Nephron (organoid): ENCODE results near the gene TSPAN5.
"Not testable (repeated sequence)": the region's sequence is repeated elsewhere in the genome, so short reads cannot be mapped to it uniquely, and the experiment has no call there.

Source experiments
- H3K27ac Mint-ChIP-seq, 3 experiments: 2 replicates each; pipeline ENCODE4 v1.8.0; 2020; ENCODE audit warnings: mixed read lengths in 3 of 3, mild to moderate bottlenecking in 2 of 3, moderate library complexity in 1 of 3
- H3K27me3 Mint-ChIP-seq: 2 replicates; pipeline ENCODE4 v1.8.0; 2021; ENCODE audit warnings: low read depth, mild to moderate bottlenecking, moderate library complexity, mixed read lengths
- H3K36me3 Mint-ChIP-seq: 2 replicates; pipeline ENCODE4 v1.8.0; 2020; ENCODE audit warnings: low read depth, mixed read lengths
- H3K4me1 Mint-ChIP-seq: 2 replicates; pipeline ENCODE4 v1.8.0; 2020; ENCODE audit warnings: mixed read lengths
- H3K4me3 Mint-ChIP-seq, 3 experiments: 2 replicates each; pipeline ENCODE4 v1.8.0; 2020; ENCODE audit warnings: mild to moderate bottlenecking in 3 of 3, mixed read lengths in 3 of 3, moderate library complexity in 2 of 3
- H3K9me3 Mint-ChIP-seq: 2 replicates; pipeline ENCODE4 v1.8.0; 2020; ENCODE audit warnings: mixed read lengths
- CTCF ChIP-seq, 3 experiments: fragments of 200-600 bp; sonication (generic); IDR thresholded peaks; one replicate each; pipeline ENCODE4 v1.5.0; 2021; ENCODE audit warnings: antibody characterized with exemption in 3 of 3; ENCODE audit not compliant: unreplicated experiment in 3 of 3

Gene TSPAN5

GRCh38 chr4:98658287-98659105, at the start of gene TSPAN5:
Gene TSPAN5 (minus strand): TSS chr4:98658611.
- Mint-ChIP-seq H3K4me3 (peak within 1 kb of the TSS; percentile 86 to 93 (median 90)), H3K36me3 (no peaks in the 10 kb centered on the region), H3K27me3 (peaks cover 46% of the 10 kb centered on the region), H3K9me3 (no peaks in the 10 kb centered on the region), H3K27ac (peak within 1 kb of the TSS; percentile 48 to 61 (median 49)), H3K4me1 (peaks cover 76% of the 10 kb centered on the region)
- no peak for TF ChIP-seq CTCF (IDR thresholded peaks at IDR 0.05; ENCODE audit: unreplicated experiment in 3 of 3)

GRCh38 chr4:98706935-98707334, 48.5 kb upstream of the TSPAN5 start:
- Mint-ChIP-seq H3K4me3 (no peak overlapping the region), H3K9me3 (peaks cover 35% of the 10 kb centered on the region)
- TF ChIP-seq CTCF (IDR thresholded peaks at IDR 0.05; ENCODE audit: unreplicated experiment in 3 of 3) = no peak

GRCh38 chr4:98706200-98706813, 47.9 kb upstream of the TSPAN5 start:
- H3K4me1 Mint-ChIP-seq = no peaks in the 10 kb centered on the region
- H3K4me3 Mint-ChIP-seq = no peak overlapping the region
- no peaks in the 10 kb centered on the region for H3K27me3 Mint-ChIP-seq
- no peak overlapping the region for H3K27ac Mint-ChIP-seq
- TF ChIP-seq CTCF (IDR thresholded peaks at IDR 0.05; ENCODE audit: unreplicated experiment in 3 of 3) = no peak
- peaks cover 3% of the 10 kb centered on the region for H3K36me3 Mint-ChIP-seq
- H3K9me3 Mint-ChIP-seq = peaks cover 35% of the 10 kb centered on the region

More at GRCh38 chr4:98706935-98707334, 48.5 kb upstream of the TSPAN5 start:
- Mint-ChIP-seq H3K4me1 (no peaks in the 10 kb centered on the region), H3K36me3 (peaks cover 3% of the 10 kb centered on the region), H3K27ac (no peak overlapping the region), H3K27me3 (no peaks in the 10 kb centered on the region)

- not testable (repeated sequence) for H3K4me1 Mint-ChIP-seq, H3K36me3 Mint-ChIP-seq, H3K27me3 Mint-ChIP-seq, H3K27ac Mint-ChIP-seq, H3K4me3 Mint-ChIP-seq
- H3K9me3 Mint-ChIP-seq = peaks cover 35% of the 10 kb centered on the region
Measured at GRCh38 chr4:98705586-98705985, 47.2 kb upstream of the TSPAN5 start.

GRCh38 chr4:98700656-98701055, 42.2 kb upstream of the TSPAN5 start:
- Mint-ChIP-seq H3K27me3 (no peaks in the 10 kb centered on the region), H3K4me3 (no peak overlapping the region), H3K36me3 (peaks cover 3% of the 10 kb centered on the region), H3K9me3 (peaks cover 35% of the 10 kb centered on the region), H3K4me1 (no peaks in the 10 kb centered on the region), H3K27ac (no peak overlapping the region)
- TF ChIP-seq CTCF (IDR thresholded peaks at IDR 0.05; ENCODE audit: unreplicated experiment in 3 of 3) = no peak

- H3K9me3 Mint-ChIP-seq = peaks cover 16% of the 10 kb centered on the region
- peaks cover 8% of the 10 kb centered on the region for H3K4me1 Mint-ChIP-seq
- H3K36me3 Mint-ChIP-seq = no peaks in the 10 kb centered on the region
- H3K27me3 Mint-ChIP-seq = no peaks in the 10 kb centered on the region
- no peak overlapping the region for H3K4me3 Mint-ChIP-seq
- no peak overlapping the region for H3K27ac Mint-ChIP-seq
- no peak for TF ChIP-seq CTCF (IDR thresholded peaks at IDR 0.05; ENCODE audit: unreplicated experiment in 3 of 3)
Measured at GRCh38 chr4:98694076-98694475, 35.7 kb upstream of the TSPAN5 start.
